HepG2 (cell line): Measurements from ENCODE around the gene NISCH. TPM values are rescaled to one million over a fixed set of nuclear protein-coding genes. Genes with fewer than 3 reads are reported as not detected.

ENCODE experiments used
- CBX2 ChIP-seq, 2 experiments: fragments of 200-600 bp in 1 of 2; sonication (generic); formaldehyde crosslinking in 1 of 2; IDR thresholded peaks; 2 replicates each; pipeline versions ENCODE4 v1.7.0 to v1.8.1; 2018 to 2022; ENCODE audit warnings: low read depth in 2 of 2, low read length in 1 of 2, mild to moderate bottlenecking in 1 of 2, missing genetic modification reagents in 1 of 2
- FOXC1 ChIP-seq: sonication (generic); formaldehyde crosslinking; IDR thresholded peaks from 2 replicates; pipeline ENCODE4 v1.8.0; 2022; ENCODE audit warnings: mild to moderate bottlenecking, missing genetic modification reagents, borderline replicate concordance
- FOXJ3 ChIP-seq: sonication (generic); formaldehyde crosslinking; IDR thresholded peaks from 2 replicates; pipeline ENCODE4 v1.4.0; 2020; ENCODE audit warnings: missing genetic modification reagents, mild to moderate bottlenecking, borderline replicate concordance
- FOXK1 ChIP-seq: sonication (generic); formaldehyde crosslinking; IDR thresholded peaks from 2 replicates; pipeline ENCODE4 v1.4.0; 2020; ENCODE audit warnings: low read depth, missing genetic modification reagents, borderline replicate concordance
- KAT2B ChIP-seq: fragments of 150-350 bp; IDR thresholded peaks from 2 replicates; pipeline ENCODE4 v1.6.1; 2014; ENCODE audit warnings: low read depth, low read length, borderline replicate concordance
- KDM2A ChIP-seq: sonication (generic); formaldehyde crosslinking; IDR thresholded peaks from 2 replicates; pipeline ENCODE4 v1.4.0; 2020; ENCODE audit warnings: low read depth, missing genetic modification reagents, borderline replicate concordance
- KDM5B ChIP-seq: sonication (generic); formaldehyde crosslinking; IDR thresholded peaks from 2 replicates; pipeline ENCODE4 v1.4.0; 2020; ENCODE audit warnings: missing genetic modification reagents, mild to moderate bottlenecking, borderline replicate concordance
- NONO ChIP-seq, 2 experiments: fragments of 450-650 bp in 1 of 2; sonication (generic) in 1 of 2; formaldehyde crosslinking in 1 of 2; IDR thresholded peaks in 1 of 2; conservative IDR thresholded peaks in 1 of 2; 2 replicates each; pipeline versions ENCODE4 v1.6.1 to v1.8.0; 2017 to 2022; ENCODE audit warnings: mild to moderate bottlenecking in 1 of 2, missing genetic modification reagents in 1 of 2, moderate library complexity in 1 of 2
- PAXIP1 ChIP-seq: sonication (generic); formaldehyde crosslinking; conservative IDR thresholded peaks from 2 replicates; pipeline ENCODE4 v1.4.0; 2020; ENCODE audit warnings: mild to moderate bottlenecking, missing genetic modification reagents, moderate library complexity
- PRDM15 ChIP-seq: sonication (generic); formaldehyde crosslinking; IDR thresholded peaks from 2 replicates; pipeline ENCODE4 v1.4.0; 2020; ENCODE audit warnings: missing genetic modification reagents
- RXRA ChIP-seq: sonication (generic); formaldehyde crosslinking; IDR thresholded peaks from 2 replicates; pipeline ENCODE4 v1.5.1; 2020; ENCODE audit warnings: missing genetic modification reagents
- SAP130 ChIP-seq: IDR thresholded peaks from 2 replicates; pipeline ENCODE4 v1.6.1; 2016; ENCODE audit warnings: low read depth
- UBTF ChIP-seq: sonication (generic); formaldehyde crosslinking; IDR thresholded peaks from 2 replicates; pipeline ENCODE4 v1.4.0; 2020; ENCODE audit warnings: mild to moderate bottlenecking, missing genetic modification reagents
- ZNF562 ChIP-seq: sonication (generic); formaldehyde crosslinking; IDR thresholded peaks from 2 replicates; pipeline ENCODE4 v1.8.0; 2022; ENCODE audit warnings: missing genetic modification reagents, borderline replicate concordance
- ZNF563 ChIP-seq: sonication (generic); formaldehyde crosslinking; IDR thresholded peaks from 2 replicates; pipeline ENCODE4 v1.8.0; 2022; ENCODE audit warnings: mild to moderate bottlenecking, moderate library complexity, missing genetic modification reagents
- ZNF569 ChIP-seq: sonication (generic); formaldehyde crosslinking; IDR thresholded peaks from 2 replicates; pipeline ENCODE4 v1.5.0; 2020; ENCODE audit warnings: mild to moderate bottlenecking, missing genetic modification reagents, moderate library complexity, borderline replicate concordance
- ZNF773 ChIP-seq: sonication (generic); formaldehyde crosslinking; IDR thresholded peaks from 2 replicates; pipeline ENCODE4 v1.4.0; 2020; ENCODE audit warnings: missing genetic modification reagents, borderline replicate concordance
- polyA plus RNA-seq, 8 experiments: library from polyadenylated mRNA; depleted of rRNA in 3 of 8; stranded (reverse) in 7 of 8; unstranded in 1 of 8; fragments of >200 nt; fragmentation: Illumina TruSeq in 4 of 8; extraction: Trizol in 4 of 8; gene quantifications; 2 replicates each; pipeline versions ENCODE4 v1.2.1 to v1.2.3, GENCODE V29; 2011 to 2016; ENCODE audit warnings: low read depth in 4 of 8, missing spikeins in 1 of 8, mixed read lengths in 1 of 8; ENCODE audit not compliant: insufficient read depth in 1 of 8
- total RNA-seq, 5 experiments: library from RNA; depleted of rRNA; stranded (reverse); fragments of >200 nt; fragmentation: Illumina TruSeq; extraction: Trizol; gene quantifications; 2 replicates each; pipeline ENCODE4 v1.2.3, GENCODE V29; 2016; ENCODE audit warnings: low read depth in 1 of 5

The NISCH gene
- total and polyA plus RNA-seq, 2 of the 13 experiments (the other 11 are each of a cell fraction or from before 2014, with no cell fraction given), result 27.0 to 47.6 TPM

GRCh38 chr3:52532838-52533622 lies 77.6 kb downstream of the NISCH start (continued):
- TF ChIP-seq FOXJ3 (no peak), PRDM15 (CRISPR knock-in tag) (0 out of 2 replicates have a peak, but pooled peaks have one; percentile 33), CBX2 (IDR thresholded peaks at IDR 0.05; ENCODE audit: low read depth, low read length) (no peak), CBX2 (CRISPR knock-in tag; IDR thresholded peaks at IDR 0.05; ENCODE audit: low read depth) (no peak), UBTF (peak; percentile 78), ZNF563 (CRISPR knock-in tag) (peak; percentile 67; the same call in 1 of the 2 replicates), FOXC1 (0 out of 2 replicates have a peak, but pooled peaks have one; percentile 28), FOXK1 (CRISPR knock-in tag) (0 out of 2 replicates have a peak, but pooled peaks have one; percentile 27), KDM2A (CRISPR knock-in tag) (0 out of 2 replicates have a peak, but pooled peaks have one; percentile 9), ZNF569 (no peak), ZNF773 (0 out of 2 replicates have a peak, but pooled peaks have one; percentile 17), PAXIP1 (CRISPR knock-in tag) (0 out of 2 replicates have a peak, but pooled peaks have one; percentile 12), ZNF562 (CRISPR knock-in tag) (no peak), SAP130 (CRISPR knock-in tag) (peak; percentile 25; the same call in 1 of the 2 replicates), RXRA (CRISPR knock-in tag) (no peak), KAT2B (no peak), KDM5B (CRISPR knock-in tag) (peak; percentile 46; the same call in 1 of the 2 replicates), NONO (IDR thresholded peaks at IDR 0.05) (no peak), NONO (CRISPR knock-in tag; conservative IDR thresholded peaks at IDR 0.05) (no peak; the same call in none of the 2 replicates)
